ENCODE data around the gene INCA1.
A peak's percentile ranks its signal among the peaks of the same experiment; 100 is the strongest.
"Not testable (repeated sequence)": the region's sequence is repeated elsewhere in the genome, so short reads cannot be mapped to it uniquely, and the experiment has no call there.

The INCA1 gene

DNA sequence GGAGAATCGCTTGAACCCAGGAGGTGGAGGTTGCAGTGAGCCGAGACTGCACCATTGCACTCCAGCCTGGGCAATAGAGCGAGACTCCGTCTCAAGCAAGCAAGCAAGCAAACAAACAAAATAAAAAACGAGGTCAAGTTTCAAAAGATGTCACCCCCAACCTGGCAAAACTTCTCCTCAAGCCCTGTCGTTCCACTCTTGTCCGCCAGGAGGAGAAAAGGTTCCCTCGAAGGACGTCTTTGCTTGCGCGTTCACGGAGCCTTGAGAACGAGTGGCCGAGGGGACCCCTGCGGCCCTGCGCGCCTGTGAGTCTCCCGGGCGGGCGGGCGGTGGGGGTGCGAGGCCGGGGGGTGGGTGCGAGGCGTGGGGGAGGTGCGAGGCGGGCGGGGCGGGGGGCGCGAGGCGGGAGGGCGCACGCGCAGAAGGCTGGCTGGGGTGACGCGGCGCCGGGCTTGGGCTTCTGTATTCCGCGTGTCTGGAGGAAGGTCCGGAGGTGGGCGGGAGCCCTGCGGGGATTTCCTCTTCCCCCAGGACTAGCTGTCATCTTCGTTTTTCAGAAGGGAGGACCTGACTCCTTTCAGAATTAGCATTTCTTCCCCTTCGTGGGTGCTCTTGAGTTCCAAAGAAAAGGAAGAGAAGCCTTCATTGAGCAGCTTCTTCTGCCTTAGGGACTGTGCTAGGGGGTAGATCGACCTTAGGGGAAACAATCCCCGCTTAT, 34.2 kb upstream of the INCA1 start:
- Histone ChIP-seq H3K9ac (ENCODE audit: low read depth, low read length) (peak overlapping the region; percentile 8), H3K4me3 (ENCODE audit: low read length) (peak overlapping the region; percentile 56), H3K27me3 (ENCODE audit: control insufficient read depth, insufficient read depth, low read length) (peaks cover 7% of the 10 kb centered on the region), H3K9me3 (replicated peaks; ENCODE audit: low read length) (no peaks in the 10 kb centered on the region), H3K4me2 (ENCODE audit: low read length) (peak overlapping the region; percentile 74), H3K4me1 (ENCODE audit: control insufficient read depth, insufficient read depth, low read length) (peaks cover 3% of the 10 kb centered on the region), H3K36me3 (ENCODE audit: insufficient read depth, low read length) (no peaks in the 10 kb centered on the region)

DNA sequence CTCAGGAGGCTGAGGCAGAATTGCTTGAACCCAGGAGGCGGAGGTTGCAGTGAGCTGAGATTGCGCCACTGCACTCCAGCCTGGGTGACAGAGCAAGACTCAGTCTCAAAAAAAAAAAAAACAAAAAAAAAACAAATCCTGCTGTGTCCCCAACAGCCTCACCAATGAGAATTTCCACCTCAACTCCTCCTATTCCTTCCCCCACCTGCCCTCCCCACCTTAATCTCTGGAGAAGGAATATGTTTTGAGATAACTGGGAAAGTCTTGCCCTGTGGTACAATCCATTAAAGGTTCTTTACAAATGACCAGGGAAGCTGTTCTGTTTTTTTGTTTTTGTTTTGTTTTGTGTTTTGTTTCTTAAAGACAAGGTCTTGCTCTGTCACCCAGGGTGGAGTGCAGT, 32.8 kb upstream of the INCA1 start:
- H3K4me2 ChIP-seq (ENCODE audit: low read length); H3K4me3 ChIP-seq (ENCODE audit: low read length); H3K4me1 ChIP-seq (ENCODE audit: control insufficient read depth, insufficient read depth, low read length); H3K9me3 ChIP-seq (replicated peaks; ENCODE audit: low read length); H3K27me3 ChIP-seq (ENCODE audit: control insufficient read depth, insufficient read depth, low read length); H3K9ac ChIP-seq (ENCODE audit: low read depth, low read length); H3K36me3 ChIP-seq (ENCODE audit: insufficient read depth, low read length): not testable (repeated sequence)

DNA sequence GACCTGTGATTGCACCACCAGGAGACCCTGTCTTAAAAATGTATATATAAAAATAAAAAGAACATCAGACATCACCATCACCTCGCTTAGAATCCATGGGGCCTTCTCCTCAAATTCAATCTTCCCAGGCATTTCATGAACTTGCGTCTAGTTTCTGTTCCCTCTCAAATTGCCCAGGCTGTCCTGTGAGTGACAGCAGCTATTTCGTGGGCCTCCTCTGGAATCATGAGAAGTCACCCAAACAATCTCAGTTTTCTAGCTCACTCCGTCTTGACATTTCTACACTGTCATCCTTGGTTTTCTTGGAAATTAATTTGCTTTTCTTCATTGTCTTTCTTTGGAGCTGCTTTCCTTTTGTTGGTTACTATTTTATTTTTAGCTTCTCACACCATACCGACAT, 30.6 kb upstream of the INCA1 start:
- Histone ChIP-seq H3K9me3 (replicated peaks; ENCODE audit: low read length) (no peaks in the 10 kb centered on the region), H3K4me2 (ENCODE audit: low read length) (no peak overlapping the region), H3K4me1 (ENCODE audit: control insufficient read depth, insufficient read depth, low read length) (peaks cover 3% of the 10 kb centered on the region), H3K27me3 (ENCODE audit: control insufficient read depth, insufficient read depth, low read length) (no peaks in the 10 kb centered on the region), H3K9ac (ENCODE audit: low read depth, low read length) (no peak overlapping the region), H3K4me3 (ENCODE audit: low read length) (no peak overlapping the region), H3K36me3 (ENCODE audit: insufficient read depth, low read length) (peaks cover 18% of the 10 kb centered on the region)

DNA sequence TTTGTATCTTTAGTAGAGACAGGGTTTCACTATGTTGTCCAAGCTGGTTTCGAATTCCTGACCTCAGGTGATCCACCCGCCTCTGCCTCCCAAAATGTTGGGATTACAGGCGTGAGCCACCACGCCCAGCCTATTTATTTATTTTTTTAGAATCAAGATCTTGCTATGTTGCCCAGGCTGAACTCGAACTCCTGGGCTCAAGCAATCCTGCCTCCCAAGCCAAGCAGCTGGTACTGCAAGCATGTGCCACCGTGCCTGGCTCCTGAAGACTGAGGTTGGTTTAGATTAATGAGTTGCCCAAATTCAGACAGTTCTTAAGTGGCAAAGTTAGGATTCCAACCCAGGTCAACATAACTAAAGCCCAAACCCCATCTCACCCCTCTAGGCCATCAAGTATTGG, 30.0 kb upstream of the INCA1 start:
- H3K36me3 ChIP-seq (ENCODE audit: insufficient read depth, low read length): peaks cover 23% of the 10 kb centered on the region

GRCh38 chr17:5024604-5025003, 27.3 kb upstream of the INCA1 start:
- Histone ChIP-seq H3K36me3 (ENCODE audit: insufficient read depth, low read length) (peaks cover 45% of the 10 kb centered on the region), H3K4me2 (ENCODE audit: low read length) (no peak overlapping the region), H3K27me3 (ENCODE audit: control insufficient read depth, insufficient read depth, low read length) (no peaks in the 10 kb centered on the region)

More for the DNA sequence above, 30.0 kb upstream of the INCA1 start:
- Histone ChIP-seq H3K9ac (ENCODE audit: low read depth, low read length) (no peak overlapping the region), H3K4me3 (ENCODE audit: low read length) (no peak overlapping the region), H3K4me2 (ENCODE audit: low read length) (no peak overlapping the region), H3K4me1 (ENCODE audit: control insufficient read depth, insufficient read depth, low read length) (peaks cover 3% of the 10 kb centered on the region), H3K27me3 (ENCODE audit: control insufficient read depth, insufficient read depth, low read length) (no peaks in the 10 kb centered on the region), H3K9me3 (replicated peaks; ENCODE audit: low read length) (no peaks in the 10 kb centered on the region)

GRCh38 chr17:5023588-5024147, 26.3 kb upstream of the INCA1 start:
- no peaks in the 10 kb centered on the region for H3K4me1 ChIP-seq (ENCODE audit: control insufficient read depth, insufficient read depth, low read length)
- no peaks in the 10 kb centered on the region for H3K27me3 ChIP-seq (ENCODE audit: control insufficient read depth, insufficient read depth, low read length)
- peaks cover 54% of the 10 kb centered on the region for H3K36me3 ChIP-seq (ENCODE audit: insufficient read depth, low read length)
- H3K4me2 ChIP-seq (ENCODE audit: low read length): no peak overlapping the region
- no peak overlapping the region for H3K9ac ChIP-seq (ENCODE audit: low read depth, low read length)
- H3K4me3 ChIP-seq (ENCODE audit: low read length): no peak overlapping the region
- H3K9me3 ChIP-seq (replicated peaks; ENCODE audit: low read length): no peaks in the 10 kb centered on the region

More at GRCh38 chr17:5024604-5025003, 27.3 kb upstream of the INCA1 start:
- Histone ChIP-seq H3K4me1 (ENCODE audit: control insufficient read depth, insufficient read depth, low read length) (no peaks in the 10 kb centered on the region), H3K4me3 (ENCODE audit: low read length) (no peak overlapping the region), H3K9ac (ENCODE audit: low read depth, low read length) (no peak overlapping the region), H3K9me3 (replicated peaks; ENCODE audit: low read length) (no peaks in the 10 kb centered on the region)

- H3K9ac ChIP-seq (ENCODE audit: low read depth, low read length): no peak overlapping the region
- no peaks in the 10 kb centered on the region for H3K4me1 ChIP-seq (ENCODE audit: control insufficient read depth, insufficient read depth, low read length)
- no peak overlapping the region for H3K4me3 ChIP-seq (ENCODE audit: low read length)
- no peaks in the 10 kb centered on the region for H3K9me3 ChIP-seq (replicated peaks; ENCODE audit: low read length)
- H3K27me3 ChIP-seq (ENCODE audit: control insufficient read depth, insufficient read depth, low read length): no peaks in the 10 kb centered on the region
- peaks cover 60% of the 10 kb centered on the region for H3K36me3 ChIP-seq (ENCODE audit: insufficient read depth, low read length)
- no peak overlapping the region for H3K4me2 ChIP-seq (ENCODE audit: low read length)
These were observed 24.9 kb upstream of the INCA1 start for GRCh38 chr17:5022171-5022711.

GRCh38 chr17:5020502-5021023, 23.2 kb upstream of the INCA1 start:
- no peaks in the 10 kb centered on the region for H3K9me3 ChIP-seq (replicated peaks; ENCODE audit: low read length)
- no peak overlapping the region for H3K9ac ChIP-seq (ENCODE audit: low read depth, low read length)
- H3K27me3 ChIP-seq (ENCODE audit: control insufficient read depth, insufficient read depth, low read length): no peaks in the 10 kb centered on the region
- no peaks in the 10 kb centered on the region for H3K4me1 ChIP-seq (ENCODE audit: control insufficient read depth, insufficient read depth, low read length)
- H3K36me3 ChIP-seq (ENCODE audit: insufficient read depth, low read length): peaks cover 71% of the 10 kb centered on the region
- H3K4me2 ChIP-seq (ENCODE audit: low read length): no peak overlapping the region
- H3K4me3 ChIP-seq (ENCODE audit: low read length): no peak overlapping the region

- Histone ChIP-seq H3K4me1 (ENCODE audit: control insufficient read depth, insufficient read depth, low read length) (no peaks in the 10 kb centered on the region), H3K9me3 (replicated peaks; ENCODE audit: low read length) (no peaks in the 10 kb centered on the region), H3K4me2 (ENCODE audit: low read length) (no peak overlapping the region), H3K4me3 (ENCODE audit: low read length) (no peak overlapping the region), H3K27me3 (ENCODE audit: control insufficient read depth, insufficient read depth, low read length) (no peaks in the 10 kb centered on the region), H3K9ac (ENCODE audit: low read depth, low read length) (no peak overlapping the region), H3K36me3 (ENCODE audit: insufficient read depth, low read length) (peaks cover 71% of the 10 kb centered on the region)
These were observed 22.2 kb upstream of the INCA1 start for GRCh38 chr17:5019475-5019956.

DNA sequence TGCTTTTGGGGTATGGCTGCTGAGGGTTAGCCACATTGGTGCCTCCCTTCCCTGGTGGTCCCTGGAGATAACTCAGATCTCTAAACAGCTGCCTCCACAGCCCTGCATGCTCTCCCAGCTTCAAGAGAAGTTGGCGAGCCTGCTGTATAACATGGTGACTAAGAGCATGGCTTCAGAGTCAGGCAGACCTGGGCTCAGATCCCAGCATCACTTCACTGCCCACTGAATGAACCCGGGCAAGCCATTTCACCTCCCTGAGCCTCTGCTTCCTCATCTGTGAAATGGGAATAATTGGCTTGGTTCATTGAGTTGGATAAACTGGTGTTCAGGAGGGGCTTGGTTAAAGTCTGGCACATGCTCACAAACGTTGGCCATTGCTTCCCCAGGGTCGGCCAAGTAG, 17.0 kb upstream of the INCA1 start:
- peaks cover 12% of the 10 kb centered on the region for H3K4me1 ChIP-seq (ENCODE audit: control insufficient read depth, insufficient read depth, low read length)
- no peak overlapping the region for H3K4me2 ChIP-seq (ENCODE audit: low read length)
- H3K27me3 ChIP-seq (ENCODE audit: control insufficient read depth, insufficient read depth, low read length): no peaks in the 10 kb centered on the region
- H3K4me3 ChIP-seq (ENCODE audit: low read length): no peak overlapping the region
- H3K9me3 ChIP-seq (replicated peaks; ENCODE audit: low read length): no peaks in the 10 kb centered on the region
- peaks cover 70% of the 10 kb centered on the region for H3K36me3 ChIP-seq (ENCODE audit: insufficient read depth, low read length)
- H3K9ac ChIP-seq (ENCODE audit: low read depth, low read length): no peak overlapping the region

- Histone ChIP-seq H3K27me3 (ENCODE audit: control insufficient read depth, insufficient read depth, low read length) (no peaks in the 10 kb centered on the region), H3K36me3 (ENCODE audit: insufficient read depth, low read length) (peaks cover 78% of the 10 kb centered on the region), H3K4me2 (ENCODE audit: low read length) (no peak overlapping the region), H3K4me1 (ENCODE audit: control insufficient read depth, insufficient read depth, low read length) (peaks cover 12% of the 10 kb centered on the region), H3K9ac (ENCODE audit: low read depth, low read length) (no peak overlapping the region), H3K9me3 (replicated peaks; ENCODE audit: low read length) (no peaks in the 10 kb centered on the region), H3K4me3 (ENCODE audit: low read length) (no peak overlapping the region)
These were observed 14.6 kb upstream of the INCA1 start for GRCh38 chr17:5011928-5012327.
